HCT116 (cell line): ENCODE results near the gene PHF21A. TPM values are rescaled to one million over a fixed set of nuclear protein-coding genes. Genes with fewer than 3 reads are reported as not detected.

Experiments used
- ATAC-seq: fragments of 200-7000 bp; cut with Tn5 transposase; 2 replicates; pipeline ENCODE4 v1.9.1; 2020; ENCODE audit warnings: mild to moderate bottlenecking, moderate library complexity
- BruUV-seq: library from RNA; stranded (reverse); fragments of 400-500 nt; replicated peaks from 2 replicates; lab custom pipeline; 2021; lab: Mats Ljungman, UMichigan
- CTCF ChIA-PET: fragments of 300-600 bp; sonication (Branson Sonifier 250); formaldehyde crosslinking; loops from one replicate; lab custom pipeline; 2021; ENCODE audit warnings: antibody characterized with exemption; lab: Charles Lee
- POLR2A ChIA-PET: fragments of 300-600, 350-600 bp; sonication (Branson Sonifier 250); formaldehyde crosslinking; loops from one replicate; lab custom pipeline; 2021; ENCODE audit warnings: antibody characterized with exemption; lab: Charles Lee
- RAD21 ChIA-PET, 2 experiments: fragments of 300-600 bp; sonication (Branson Sonifier 250); formaldehyde crosslinking; loops; one replicate each; lab custom pipeline; 2023; ENCODE audit warnings: low total read pairs in 2 of 2; ENCODE audit not compliant: uncharacterized antibody in 2 of 2, unreplicated experiment in 2 of 2, low non-redundant PET in 1 of 2; lab: Charles Lee
- DNase-seq: peaks from one replicate; pipeline ENCODE4 v3.0.0-alpha.2; 2010; ENCODE audit warnings: low read depth, low spot score
- H2AFZ ChIP-seq: fragments of 200-600 bp; shearing (Covaris generic), sonication (generic); 2 replicates; pipeline ENCODE4 v1.6.1; 2017; ENCODE audit warnings: low read depth, mixed run types, mixed read lengths, antibody characterized with exemption, low read length; ENCODE audit not compliant: poor library complexity, severe bottlenecking
- H3K27ac ChIP-seq: 2 replicates; pipeline ENCODE4 v1.5.1; 2012; ENCODE audit warnings: low read depth, low read length
- H3K27me3 ChIP-seq: fragments of 200-600 bp; sonication (generic); 2 replicates; pipeline ENCODE4 v1.6.1; 2016; ENCODE audit warnings: mixed run types, low read length, mixed read lengths; ENCODE audit not compliant: insufficient read depth
- H3K36me3 ChIP-seq, 2 experiments: fragments of 200-500 bp in 1 of 2; fragments of 200-600 bp in 1 of 2; sonication (Bioruptor generic) in 1 of 2; sonication (generic) in 1 of 2; 2 replicates each; pipeline versions ENCODE4 v1.5.1 to v1.6.1; 2014 to 2016; ENCODE audit warnings: low read length in 2 of 2, inconsistent platforms in 1 of 2, mixed read lengths in 1 of 2, mixed run types in 1 of 2; ENCODE audit not compliant: insufficient read depth in 2 of 2, control insufficient read depth in 1 of 2
- H3K4me1 ChIP-seq, 2 experiments: fragments of 200-600 bp in 1 of 2; sonication (generic) in 1 of 2; 2 replicates each; pipeline versions ENCODE4 v1.5.1 to v1.6.1; 2012 to 2017; ENCODE audit warnings: low read length in 2 of 2, inconsistent platforms in 1 of 2, mild to moderate bottlenecking in 1 of 2, mixed read lengths in 1 of 2, mixed run types in 1 of 2, moderate library complexity in 1 of 2; ENCODE audit not compliant: insufficient read depth in 2 of 2, control insufficient read depth in 1 of 2
- H3K4me2 ChIP-seq: fragments of 200-600 bp; sonication (generic); 2 replicates; pipeline ENCODE4 v1.6.1; 2017; ENCODE audit warnings: mixed run types, low read length, mixed read lengths
- H3K4me3 ChIP-seq, 2 experiments: fragments of 200-600 bp in 1 of 2; sonication (generic) in 1 of 2; replicated peaks in 1 of 2; 2 replicates each; pipeline ENCODE4 v1.5.1; 2011 to 2016; ENCODE audit warnings: low read length in 2 of 2, control low read depth in 1 of 2, low read depth in 1 of 2, mild to moderate bottlenecking in 1 of 2, mixed read lengths in 1 of 2, mixed run types in 1 of 2
- H3K79me2 ChIP-seq: fragments of 200-600 bp; sonication (generic); 2 replicates; pipeline ENCODE4 v1.6.1; 2017; ENCODE audit warnings: mild to moderate bottlenecking, mixed run types, low read length, moderate library complexity, mixed read lengths; ENCODE audit not compliant: insufficient read depth
- H3K9ac ChIP-seq: fragments of 200-600 bp; sonication (generic); 2 replicates; pipeline ENCODE4 v1.6.1; 2016; ENCODE audit warnings: low read length, mixed read lengths
- H3K9me2 ChIP-seq: fragments of 200-600 bp; sonication (generic), shearing (Covaris generic); 2 replicates; pipeline ENCODE4 v1.6.1; 2017; ENCODE audit warnings: mixed run types, mild to moderate bottlenecking, moderate library complexity; ENCODE audit not compliant: insufficient read depth
- H3K9me3 ChIP-seq, 2 experiments: fragments of 200-500 bp in 1 of 2; fragments of 200-600 bp in 1 of 2; sonication (Bioruptor generic) in 1 of 2; sonication (generic) in 1 of 2; 2 replicates each; pipeline ENCODE4 v1.6.1; 2014 to 2017; ENCODE audit warnings: low read length in 2 of 2, mixed read lengths in 2 of 2, inconsistent platforms in 1 of 2, low read depth in 1 of 2, mild to moderate bottlenecking in 1 of 2, mixed run types in 1 of 2, moderate library complexity in 1 of 2; ENCODE audit not compliant: control insufficient read depth in 1 of 2, insufficient read depth in 1 of 2
- H4K20me1 ChIP-seq: fragments of 200-600 bp; sonication (generic), shearing (Covaris generic); 2 replicates; pipeline ENCODE4 v1.6.1; 2017; ENCODE audit warnings: mixed run types, mild to moderate bottlenecking, moderate library complexity; ENCODE audit not compliant: insufficient read depth
- CBX3 ChIP-seq: IDR thresholded peaks from 2 replicates; pipeline ENCODE4 v1.6.1; 2012; ENCODE audit warnings: low read depth
- CEBPB ChIP-seq: IDR thresholded peaks from 2 replicates; pipeline ENCODE4 v1.6.1; 2012; ENCODE audit warnings: low read depth
- EGR1 ChIP-seq: IDR thresholded peaks from 2 replicates; pipeline ENCODE4 v1.6.1; 2012; ENCODE audit warnings: low read depth
- ELF1 ChIP-seq: IDR thresholded peaks from 2 replicates; pipeline ENCODE4 v1.6.1; 2012; ENCODE audit warnings: low read depth, borderline replicate concordance
- EZH2 ChIP-seq: fragments of 200-600 bp; sonication (generic); IDR thresholded peaks from 2 replicates; pipeline ENCODE4 v1.6.1; 2017; ENCODE audit warnings: antibody characterized with exemption, mixed run types
- EZH2phosphoT487 ChIP-seq: fragments of 200-600 bp; IDR thresholded peaks from 2 replicates; pipeline ENCODE4 v1.6.1; 2018; ENCODE audit warnings: antibody characterized with exemption, borderline replicate concordance
- FOSL1 ChIP-seq: IDR thresholded peaks from 2 replicates; pipeline ENCODE4 v1.6.1; 2012; ENCODE audit warnings: low read depth
- POLR2A ChIP-seq: IDR thresholded peaks from 2 replicates; pipeline ENCODE4 v1.7.0; 2011; ENCODE audit warnings: borderline replicate concordance; ENCODE audit not compliant: insufficient read depth, insufficient read length; ENCODE audit errors: extremely low read depth
- POLR2AphosphoS5 ChIP-seq: IDR thresholded peaks from 2 replicates; pipeline ENCODE4 v1.6.1; 2011; ENCODE audit warnings: mild to moderate bottlenecking, low read depth, low read length, moderate library complexity
- RAD21 ChIP-seq: IDR thresholded peaks from 2 replicates; pipeline ENCODE4 v1.6.1; 2012; ENCODE audit warnings: low read depth, mild to moderate bottlenecking
- SP1 ChIP-seq: IDR thresholded peaks from 2 replicates; pipeline ENCODE4 v1.6.1; 2012; ENCODE audit warnings: low read depth
- SRF ChIP-seq: IDR thresholded peaks from 2 replicates; pipeline ENCODE4 v1.6.1; 2012; ENCODE audit warnings: low read depth
- YY1 ChIP-seq: IDR thresholded peaks from 2 replicates; pipeline ENCODE4 v1.6.1; 2011; ENCODE audit warnings: low read length, low read depth, moderate library complexity, mild to moderate bottlenecking; ENCODE audit not compliant: insufficient replicate concordance; ENCODE audit errors: extremely low read depth
- ZFX ChIP-seq: fragments of 450-650 bp; IDR thresholded peaks from 2 replicates; pipeline ENCODE4 v1.6.1; 2017
- intact Hi-C: fragments of 100-400 bp; cut with micrococcal nuclease; formaldehyde crosslinking; loops from 2 replicates; pipeline ENCODE4 v1.10.0; 2022
- total RNA-seq: library from RNA; stranded (reverse); gene quantifications from one replicate; pipeline ENCODE4 v1.2.1, GENCODE V29; 2021; ENCODE audit not compliant: unreplicated experiment
- TF ChIP-seq, protein P1 (sequence below), 3 experiments: fragments of 200-600 bp in 1 of 3; sonication (generic) in 1 of 3; IDR thresholded peaks in 2 of 3; conservative IDR thresholded peaks in 1 of 3; 2 replicates each; pipeline ENCODE4 v1.5.1; 2012 to 2017; ENCODE audit warnings: low read depth in 2 of 3, low read length in 2 of 3, antibody characterized with exemption in 1 of 3, borderline replicate concordance in 1 of 3, control low read depth in 1 of 3, mild to moderate bottlenecking in 1 of 3, mixed read lengths in 1 of 3, mixed run types in 1 of 3, moderate library complexity in 1 of 3; ENCODE audit not compliant: insufficient read depth in 1 of 3
- TF ChIP-seq, protein P2 (sequence below): IDR thresholded peaks from 2 replicates; pipeline ENCODE4 v1.6.1; 2012
- TF ChIP-seq, protein P3 (sequence below): IDR thresholded peaks from 2 replicates; pipeline ENCODE4 v1.6.1; 2012
- TF ChIP-seq, protein P4 (sequence below): IDR thresholded peaks from 2 replicates; pipeline ENCODE4 v1.6.1; 2012; ENCODE audit warnings: low read depth

PHF21A gene
- total RNA-seq, 1 experiment from 2014 or later = 27.0 TPM

DNA sequence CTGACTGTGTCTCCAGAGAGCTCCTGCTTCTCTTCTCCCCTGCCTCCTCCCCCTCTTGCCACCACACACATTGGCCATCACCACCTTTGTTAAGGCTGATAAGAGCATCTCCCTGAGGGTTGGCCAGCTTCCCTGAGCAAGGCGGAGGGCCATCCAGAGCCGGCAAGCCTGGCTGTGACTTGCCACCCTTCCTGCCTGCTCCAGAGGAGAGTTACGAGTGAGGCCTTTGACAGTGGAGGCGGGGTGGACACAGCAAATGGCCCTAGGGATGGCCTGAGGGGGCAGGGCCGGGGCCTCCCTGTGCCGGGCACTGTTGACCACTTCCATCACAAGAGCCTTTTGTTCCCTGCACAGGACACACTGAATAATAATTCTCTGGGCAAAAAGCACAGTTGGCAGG lies 219.6 kb downstream of the PHF21A start:
- no peaks in the 10 kb centered on the region for H4K20me1 ChIP-seq
- TF ChIP-seq, protein P1, sequence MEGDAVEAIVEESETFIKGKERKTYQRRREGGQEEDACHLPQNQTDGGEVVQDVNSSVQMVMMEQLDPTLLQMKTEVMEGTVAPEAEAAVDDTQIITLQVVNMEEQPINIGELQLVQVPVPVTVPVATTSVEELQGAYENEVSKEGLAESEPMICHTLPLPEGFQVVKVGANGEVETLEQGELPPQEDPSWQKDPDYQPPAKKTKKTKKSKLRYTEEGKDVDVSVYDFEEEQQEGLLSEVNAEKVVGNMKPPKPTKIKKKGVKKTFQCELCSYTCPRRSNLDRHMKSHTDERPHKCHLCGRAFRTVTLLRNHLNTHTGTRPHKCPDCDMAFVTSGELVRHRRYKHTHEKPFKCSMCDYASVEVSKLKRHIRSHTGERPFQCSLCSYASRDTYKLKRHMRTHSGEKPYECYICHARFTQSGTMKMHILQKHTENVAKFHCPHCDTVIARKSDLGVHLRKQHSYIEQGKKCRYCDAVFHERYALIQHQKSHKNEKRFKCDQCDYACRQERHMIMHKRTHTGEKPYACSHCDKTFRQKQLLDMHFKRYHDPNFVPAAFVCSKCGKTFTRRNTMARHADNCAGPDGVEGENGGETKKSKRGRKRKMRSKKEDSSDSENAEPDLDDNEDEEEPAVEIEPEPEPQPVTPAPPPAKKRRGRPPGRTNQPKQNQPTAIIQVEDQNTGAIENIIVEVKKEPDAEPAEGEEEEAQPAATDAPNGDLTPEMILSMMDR (IDR thresholded peaks at IDR 0.05 in 2 of 3, conservative IDR thresholded peaks at IDR 0.05 in 1 of 3; ENCODE audit: borderline replicate concordance in 1 of 3, insufficient read depth in 1 of 3, low read depth in 2 of 3, low read length in 2 of 3) = no peak
- TF ChIP-seq ZFX = no peak
- TF ChIP-seq, protein P2, sequence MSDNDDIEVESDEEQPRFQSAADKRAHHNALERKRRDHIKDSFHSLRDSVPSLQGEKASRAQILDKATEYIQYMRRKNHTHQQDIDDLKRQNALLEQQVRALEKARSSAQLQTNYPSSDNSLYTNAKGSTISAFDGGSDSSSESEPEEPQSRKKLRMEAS = no peak
- TF ChIP-seq CBX3 = no peak
- TF ChIP-seq FOSL1 = no peak
- TF ChIP-seq CEBPB = no peak
- TF ChIP-seq EGR1 = no peak
- TF ChIP-seq EZH2 = no peak
- no peak for TF ChIP-seq SP1
- TF ChIP-seq, protein P3, sequence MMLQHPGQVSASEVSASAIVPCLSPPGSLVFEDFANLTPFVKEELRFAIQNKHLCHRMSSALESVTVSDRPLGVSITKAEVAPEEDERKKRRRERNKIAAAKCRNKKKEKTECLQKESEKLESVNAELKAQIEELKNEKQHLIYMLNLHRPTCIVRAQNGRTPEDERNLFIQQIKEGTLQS = no peak
- TF ChIP-seq SRF = no peak
- TF ChIP-seq RAD21 = no peak
- TF ChIP-seq ELF1 = no peak
- TF ChIP-seq POLR2A = no peak
- TF ChIP-seq YY1 = no peak
- TF ChIP-seq, protein P4, sequence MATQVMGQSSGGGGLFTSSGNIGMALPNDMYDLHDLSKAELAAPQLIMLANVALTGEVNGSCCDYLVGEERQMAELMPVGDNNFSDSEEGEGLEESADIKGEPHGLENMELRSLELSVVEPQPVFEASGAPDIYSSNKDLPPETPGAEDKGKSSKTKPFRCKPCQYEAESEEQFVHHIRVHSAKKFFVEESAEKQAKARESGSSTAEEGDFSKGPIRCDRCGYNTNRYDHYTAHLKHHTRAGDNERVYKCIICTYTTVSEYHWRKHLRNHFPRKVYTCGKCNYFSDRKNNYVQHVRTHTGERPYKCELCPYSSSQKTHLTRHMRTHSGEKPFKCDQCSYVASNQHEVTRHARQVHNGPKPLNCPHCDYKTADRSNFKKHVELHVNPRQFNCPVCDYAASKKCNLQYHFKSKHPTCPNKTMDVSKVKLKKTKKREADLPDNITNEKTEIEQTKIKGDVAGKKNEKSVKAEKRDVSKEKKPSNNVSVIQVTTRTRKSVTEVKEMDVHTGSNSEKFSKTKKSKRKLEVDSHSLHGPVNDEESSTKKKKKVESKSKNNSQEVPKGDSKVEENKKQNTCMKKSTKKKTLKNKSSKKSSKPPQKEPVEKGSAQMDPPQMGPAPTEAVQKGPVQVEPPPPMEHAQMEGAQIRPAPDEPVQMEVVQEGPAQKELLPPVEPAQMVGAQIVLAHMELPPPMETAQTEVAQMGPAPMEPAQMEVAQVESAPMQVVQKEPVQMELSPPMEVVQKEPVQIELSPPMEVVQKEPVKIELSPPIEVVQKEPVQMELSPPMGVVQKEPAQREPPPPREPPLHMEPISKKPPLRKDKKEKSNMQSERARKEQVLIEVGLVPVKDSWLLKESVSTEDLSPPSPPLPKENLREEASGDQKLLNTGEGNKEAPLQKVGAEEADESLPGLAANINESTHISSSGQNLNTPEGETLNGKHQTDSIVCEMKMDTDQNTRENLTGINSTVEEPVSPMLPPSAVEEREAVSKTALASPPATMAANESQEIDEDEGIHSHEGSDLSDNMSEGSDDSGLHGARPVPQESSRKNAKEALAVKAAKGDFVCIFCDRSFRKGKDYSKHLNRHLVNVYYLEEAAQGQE = no peak
- TF ChIP-seq POLR2AphosphoS5 = no peak
- no peak for TF ChIP-seq EZH2phosphoT487
- DNase-seq (no peak), ATAC-seq (no peak)
- H3K4me2 ChIP-seq = no peak overlapping the region
- H3K27ac ChIP-seq = no peak overlapping the region
- H3K36me3 ChIP-seq = no peaks in the 10 kb centered on the region
- H3K9me3 ChIP-seq = no peaks in the 10 kb centered on the region
- intact Hi-C loops = no loop called here
- H3K9me2 ChIP-seq = no peaks in the 10 kb centered on the region
- no peaks in the 10 kb centered on the region for H3K27me3 ChIP-seq
- POLR2A ChIA-PET = no interaction called here
- RAD21 ChIA-PET = no interaction called here
- H3K4me1 ChIP-seq = peaks cover 6 to 19% of the 10 kb centered on the region in 2 experiments; a peak in 3 of 4 replicates
- CTCF ChIA-PET = no interaction called here
- no TSS peak for BruUV-seq
- H3K9ac ChIP-seq = no peak overlapping the region
- no peaks in the 10 kb centered on the region for H3K79me2 ChIP-seq
- no peak overlapping the region for H2AFZ ChIP-seq
- H3K4me3 ChIP-seq = no peak overlapping the region
